GM12892 (cell line): ENCODE results near the gene GIGYF2.

Source experiments
- POLR2AphosphoS5 ChIP-seq: IDR thresholded peaks from 2 replicates; pipeline ENCODE4 v1.6.1; 2011; ENCODE audit warnings: low read depth, low read length, control low read depth
- TAF1 ChIP-seq: IDR thresholded peaks from 2 replicates; pipeline ENCODE4 v1.6.1; 2011; ENCODE audit warnings: low read depth, mild to moderate bottlenecking, control low read depth, low read length, borderline replicate concordance

- TF ChIP-seq POLR2AphosphoS5 (no peak), TAF1 (no peak; the same call in 1 of the 2 replicates)
These were observed 141.3 kb downstream of the GIGYF2 start for GRCh38 chr2:232838406-232838874.
